NCI-H2227 (cell line): Measurements from ENCODE around the gene RNF186.
"Not testable (repeated sequence)": the region's sequence is repeated elsewhere in the genome, so short reads cannot be mapped to it uniquely, and the experiment has no call there.

Source experiments
- DNase-seq: peaks from one replicate; lab custom pipeline; 2025; ENCODE audit not compliant: unreplicated experiment; lab: John Stamatoyannopoulos, UW

The RNF186 gene

GRCh38 chr1:19797827-19798226 lies 17.3 kb downstream of the RNF186 start:
- DNase-seq: no peak

DNA sequence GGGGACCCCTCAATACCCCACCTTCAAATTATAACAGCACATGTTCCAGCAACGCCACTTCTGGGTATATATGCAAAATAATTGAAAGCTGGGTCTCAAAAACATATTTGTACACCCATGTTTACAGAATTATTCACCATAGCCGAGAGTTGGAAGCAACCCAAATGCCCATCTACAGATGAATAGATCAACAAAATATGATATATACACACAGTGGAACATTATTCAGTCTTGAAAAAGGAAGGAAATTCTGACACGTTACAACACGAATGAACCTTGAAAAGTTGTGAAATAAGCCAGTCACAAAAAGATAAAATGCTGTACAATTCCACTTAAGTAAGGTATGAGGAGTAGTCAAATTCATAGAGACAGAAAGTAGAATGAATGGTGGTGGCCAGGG lies 20.5 kb downstream of the RNF186 start:
- DNase-seq: no peak

- no peak for DNase-seq
These were observed 21.6 kb downstream of the RNF186 start for GRCh38 chr1:19793360-19794046.

DNA sequence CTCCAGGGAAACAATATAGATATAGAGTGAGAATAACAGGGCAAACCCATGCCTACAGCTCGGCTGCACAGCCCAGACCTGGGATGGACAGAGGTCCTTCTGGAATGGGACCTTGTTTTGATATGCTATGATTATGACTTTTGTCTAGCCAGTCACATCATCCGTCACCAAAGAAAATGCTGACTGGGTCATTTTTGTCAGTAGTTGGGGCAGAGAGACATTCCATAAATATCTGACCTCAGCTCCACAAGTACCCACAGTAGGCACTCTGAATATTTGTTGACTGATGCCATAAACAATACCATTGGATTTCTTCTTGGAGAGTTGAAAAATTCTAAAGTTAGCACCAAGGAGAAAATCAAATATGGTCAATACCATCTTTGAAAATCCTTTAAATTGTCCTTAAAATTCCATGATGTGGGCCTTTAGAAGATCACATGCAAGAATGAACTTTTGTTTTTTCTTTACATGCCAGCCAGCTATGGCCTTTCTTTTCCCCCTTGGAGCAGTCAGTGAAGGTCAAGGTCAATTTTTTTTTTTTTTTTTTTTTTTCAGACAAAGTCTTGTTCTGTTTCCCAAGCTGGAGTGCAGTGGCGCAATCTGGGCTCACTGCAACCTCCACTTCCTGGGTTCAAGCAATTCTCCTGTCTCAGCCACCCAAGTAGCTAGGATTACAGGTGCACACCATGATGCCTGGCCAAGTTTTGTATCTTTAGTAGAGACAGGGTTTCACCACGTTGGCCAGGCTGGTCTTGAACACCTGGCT lies 22.7 kb downstream of the RNF186 start:
- DNase-seq: no peak

DNA sequence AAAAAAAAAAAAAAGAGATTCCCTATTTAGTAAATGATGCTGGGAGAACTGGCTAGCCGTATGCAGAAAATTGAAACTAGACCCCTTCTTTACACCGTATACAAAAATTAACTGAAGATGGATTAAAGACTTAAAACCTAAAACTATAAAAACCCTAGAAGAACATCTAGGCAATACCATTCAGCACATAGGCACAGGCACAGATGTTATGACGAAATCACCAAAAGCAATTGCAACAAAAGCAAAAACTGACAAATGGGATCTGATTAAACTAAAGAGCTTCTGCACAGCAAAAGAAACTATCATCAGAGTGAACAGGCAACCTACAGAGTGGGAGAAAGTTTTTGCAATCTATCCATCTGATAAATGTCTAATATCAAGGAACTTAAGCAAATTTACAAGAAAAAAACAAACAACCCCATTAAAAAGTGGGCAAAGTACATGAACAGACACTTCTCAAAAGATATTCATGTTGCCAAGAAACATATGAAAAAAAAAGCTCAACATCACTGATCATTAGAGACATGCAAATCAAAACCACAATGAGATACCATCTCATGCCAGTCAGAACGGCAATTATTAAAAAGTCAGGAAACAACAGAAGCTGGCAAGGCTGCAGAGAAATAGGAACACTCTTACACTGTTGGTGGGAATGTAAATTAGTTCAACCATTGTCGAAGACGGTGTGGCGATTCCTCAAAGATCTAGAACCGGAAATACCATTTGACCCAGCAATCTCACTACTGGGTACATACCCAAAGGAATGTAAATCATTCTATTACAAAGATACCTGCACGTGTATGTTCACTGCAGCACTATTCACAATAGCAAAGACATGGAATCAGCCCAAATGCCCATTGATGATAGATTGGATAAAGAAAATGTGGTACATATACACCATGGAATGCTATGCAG lies 24.8 kb downstream of the RNF186 start:
- not testable (repeated sequence) for DNase-seq

- no peak for DNase-seq
These were observed 28.1 kb downstream of the RNF186 start for GRCh38 chr1:19786988-19787423.

DNA sequence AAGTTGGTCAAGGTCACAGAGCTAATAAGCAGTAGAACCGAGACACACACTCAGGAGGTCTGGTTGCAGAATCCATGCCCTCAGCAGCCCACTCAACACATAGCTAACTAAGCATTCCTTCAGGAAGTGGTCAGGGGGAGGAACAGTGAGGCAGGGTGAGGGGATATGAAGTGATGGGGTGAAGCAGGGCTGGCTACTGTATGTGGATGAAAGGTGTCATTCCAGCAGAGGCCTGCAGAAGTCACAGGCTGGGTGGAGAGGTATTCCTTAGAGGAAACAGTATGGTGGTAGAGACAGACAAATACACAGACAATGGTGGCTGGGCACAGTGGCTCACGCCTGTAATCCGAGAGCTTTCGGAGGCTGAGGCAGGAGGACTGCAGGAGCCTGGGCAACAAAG lies 29.4 kb downstream of the RNF186 start:
- no peak for DNase-seq

GRCh38 chr1:19780267-19780877 lies 34.7 kb downstream of the RNF186 start:
- DNase-seq: no peak

GRCh38 chr1:19776933-19777332 lies 38.1 kb downstream of the RNF186 start:
- DNase-seq: no peak

GRCh38 chr1:19776287-19776686 lies 38.8 kb downstream of the RNF186 start:
- DNase-seq: no peak

- DNase-seq: no peak
These were observed 39.3 kb downstream of the RNF186 start for GRCh38 chr1:19775831-19776230.

DNA sequence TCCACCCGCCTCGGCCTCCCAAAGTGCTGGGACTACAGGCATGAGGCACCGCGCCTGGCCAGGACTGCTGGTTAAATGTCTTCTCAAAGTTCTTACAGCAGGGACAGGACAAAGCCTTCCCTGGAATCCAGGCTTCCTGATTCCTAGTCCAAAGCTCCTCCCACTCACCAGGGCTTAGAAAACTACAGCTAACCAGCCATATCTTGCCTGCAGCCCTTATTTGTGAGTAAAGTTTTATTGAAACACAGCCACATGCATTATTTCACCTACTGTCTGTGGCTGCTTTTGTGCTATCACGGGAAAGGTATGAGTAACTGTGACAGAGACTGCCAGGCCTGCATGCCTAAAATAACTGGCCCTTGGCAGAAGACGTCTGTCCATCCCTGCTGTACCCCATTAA lies 39.8 kb downstream of the RNF186 start:
- no peak for DNase-seq

DNA sequence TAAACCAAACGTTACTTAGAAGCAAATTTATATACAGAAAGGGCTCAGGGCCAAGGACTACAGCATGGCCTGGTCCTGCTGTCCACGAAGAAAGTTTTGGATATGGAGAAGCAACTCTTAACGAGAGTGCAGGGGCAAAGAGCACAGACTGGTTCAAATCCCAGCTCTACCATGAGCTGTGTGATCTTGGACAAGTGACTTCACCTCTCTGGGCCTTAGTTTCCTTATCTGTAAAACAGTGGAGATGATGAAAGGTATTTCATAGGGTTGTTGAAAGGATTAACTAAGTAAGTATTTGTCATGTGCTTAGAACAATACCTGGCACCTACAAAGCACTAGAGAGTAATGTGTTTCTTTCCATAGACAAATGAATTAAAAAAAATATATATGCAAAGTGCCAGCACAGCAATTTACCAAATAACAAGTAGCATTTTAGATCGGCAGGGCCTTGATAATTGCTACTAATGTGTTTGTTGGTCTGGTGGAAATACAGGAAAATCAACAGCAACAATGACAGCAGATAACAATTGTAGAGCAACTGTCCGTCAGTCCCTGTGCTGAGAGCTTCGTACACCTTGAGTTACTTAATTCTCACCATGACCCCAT lies 40.8 kb downstream of the RNF186 start:
- DNase-seq: no peak

GRCh38 chr1:19773485-19773884 lies 41.6 kb downstream of the RNF186 start:
- no peak for DNase-seq

- DNase-seq: no peak
These were observed 43.0 kb downstream of the RNF186 start for GRCh38 chr1:19772053-19772452.

- no peak for DNase-seq
These were observed 43.7 kb downstream of the RNF186 start for GRCh38 chr1:19771350-19771749.

DNA sequence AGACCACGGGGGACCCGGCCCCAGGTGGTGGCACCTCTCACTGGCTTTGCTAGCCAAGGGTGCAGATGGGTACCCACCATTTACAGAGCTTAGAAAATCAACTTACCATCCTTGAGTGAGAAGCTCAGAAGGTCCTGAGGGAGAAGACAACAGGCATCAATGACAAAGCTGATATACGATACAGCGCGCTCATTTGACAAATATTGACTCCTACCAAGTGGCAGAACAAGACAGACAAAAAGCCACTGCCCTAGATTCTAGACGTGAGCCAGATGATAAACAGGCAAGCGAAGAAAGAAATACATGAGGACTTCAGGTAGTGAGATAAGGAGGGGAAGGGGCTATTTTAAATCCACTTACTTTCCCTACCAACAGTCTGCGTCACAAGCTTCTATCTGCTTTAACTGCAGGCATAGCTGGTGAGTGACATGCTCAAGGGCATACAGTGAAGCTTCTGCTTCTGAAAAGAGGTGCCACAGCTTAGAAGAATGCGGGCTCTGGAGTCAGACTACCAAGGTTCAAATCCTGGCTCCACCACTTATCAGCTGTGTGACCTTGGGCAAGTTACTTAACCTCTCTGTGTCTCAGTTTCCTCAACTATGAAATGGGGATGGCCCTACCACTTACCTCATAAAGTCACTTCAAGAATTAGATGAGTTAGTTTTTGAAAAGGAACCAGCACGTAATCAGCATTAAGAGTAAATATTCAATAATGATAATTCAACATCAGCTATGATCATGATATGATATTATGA lies 44.5 kb downstream of the RNF186 start:
- DNase-seq: no peak

DNA sequence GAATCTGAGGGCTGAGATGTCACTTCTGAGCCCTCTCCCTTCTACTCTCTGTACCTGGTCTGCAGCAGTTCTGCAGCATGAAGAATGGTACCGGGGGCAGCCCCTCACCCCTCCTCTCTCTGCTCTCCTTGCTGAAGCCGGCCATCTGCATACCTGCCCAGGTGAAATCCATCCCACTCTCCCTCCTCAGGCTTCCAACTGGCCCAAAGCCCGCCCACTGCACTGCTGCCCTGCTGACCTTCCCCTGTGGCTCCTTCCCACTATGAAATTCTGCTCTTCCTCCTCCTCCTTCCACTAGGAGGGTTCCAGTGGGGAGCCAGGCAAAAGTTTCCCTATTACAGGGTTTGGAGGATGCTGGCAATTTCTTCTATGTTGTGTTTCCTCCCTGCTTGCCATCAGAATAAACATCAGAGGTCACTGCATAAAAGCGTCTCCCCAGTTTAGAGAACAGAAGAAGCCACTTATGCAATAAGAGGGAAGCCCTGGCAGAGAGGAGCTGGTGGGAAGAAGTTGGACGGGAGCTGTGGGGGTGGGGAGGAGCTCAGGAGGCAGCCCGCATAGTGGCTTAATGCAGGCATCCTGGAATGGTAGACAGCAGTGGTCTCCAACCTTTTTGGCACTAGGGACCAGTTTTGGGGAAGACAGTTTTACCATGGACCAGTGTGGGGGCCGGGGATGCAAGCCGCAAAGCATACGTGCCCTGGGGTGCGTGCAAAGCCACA lies 45.7 kb downstream of the RNF186 start:
- DNase-seq: peak; percentile 35
